Skeletal muscle satellite cell (primary cell): ENCODE measurements around the gene ITGA11.

ENCODE experiments used
- H3K27me3 ChIP-seq: 2 replicates; pipeline ENCODE4 v1.7.0; 2013; ENCODE audit warnings: low read length; ENCODE audit not compliant: control insufficient read depth, insufficient read depth
- H3K36me3 ChIP-seq: 2 replicates; pipeline ENCODE4 v1.7.0; 2013; ENCODE audit warnings: mild to moderate bottlenecking, control low read depth, low read length; ENCODE audit not compliant: insufficient read depth
- H3K4me1 ChIP-seq: 2 replicates; pipeline ENCODE4 v1.7.0; 2013; ENCODE audit warnings: low read length; ENCODE audit not compliant: control insufficient read depth, insufficient read depth
- H3K4me2 ChIP-seq: 2 replicates; pipeline ENCODE4 v1.7.0; 2013; ENCODE audit warnings: mild to moderate bottlenecking, low read length
- H3K4me3 ChIP-seq: 2 replicates; pipeline ENCODE4 v1.7.0; 2013; ENCODE audit warnings: low read length
- H3K9ac ChIP-seq: 2 replicates; pipeline ENCODE4 v1.7.0; 2013; ENCODE audit warnings: mild to moderate bottlenecking, low read depth, low read length, moderate library complexity
- H3K9me3 ChIP-seq: replicated peaks from 2 replicates; pipeline ENCODE4 v1.7.0; 2013; ENCODE audit warnings: mild to moderate bottlenecking, control low read depth, low read length

ITGA11 gene

GRCh38 chr15:68340726-68341671 lies 91.0 kb downstream of the ITGA11 start:
- Histone ChIP-seq H3K4me3 (no peak overlapping the region), H3K36me3 (no peaks in the 10 kb centered on the region), H3K4me1 (peaks cover 37% of the 10 kb centered on the region), H3K9ac (peak overlapping the region; percentile 29), H3K4me2 (peak overlapping the region; percentile 33), H3K27me3 (no peaks in the 10 kb centered on the region), H3K9me3 (no peaks in the 10 kb centered on the region)

- peaks cover 52% of the 10 kb centered on the region for H3K4me1 ChIP-seq
- H3K36me3 ChIP-seq, result no peaks in the 10 kb centered on the region
- no peaks in the 10 kb centered on the region for H3K27me3 ChIP-seq
Observed at GRCh38 chr15:68339481-68339880, 92.5 kb downstream of the ITGA11 start.

GRCh38 chr15:68337826-68338225 lies 94.1 kb downstream of the ITGA11 start:
- H3K4me1 ChIP-seq, result peaks cover 64% of the 10 kb centered on the region
- no peak overlapping the region for H3K4me2 ChIP-seq
- no peaks in the 10 kb centered on the region for H3K27me3 ChIP-seq
- no peak overlapping the region for H3K9ac ChIP-seq
- no peaks in the 10 kb centered on the region for H3K9me3 ChIP-seq
- H3K4me3 ChIP-seq, result no peak overlapping the region
- H3K36me3 ChIP-seq, result no peaks in the 10 kb centered on the region

More at GRCh38 chr15:68339481-68339880, 92.5 kb downstream of the ITGA11 start:
- no peak overlapping the region for H3K4me2 ChIP-seq
- H3K9ac ChIP-seq, result no peak overlapping the region
- no peak overlapping the region for H3K4me3 ChIP-seq
- H3K9me3 ChIP-seq, result no peaks in the 10 kb centered on the region

GRCh38 chr15:68336516-68336915 lies 95.4 kb downstream of the ITGA11 start:
- no peak overlapping the region for H3K4me3 ChIP-seq
- H3K9ac ChIP-seq, result no peak overlapping the region
- no peaks in the 10 kb centered on the region for H3K36me3 ChIP-seq
- H3K4me1 ChIP-seq, result peaks cover 51% of the 10 kb centered on the region
- no peaks in the 10 kb centered on the region for H3K9me3 ChIP-seq
- no peaks in the 10 kb centered on the region for H3K27me3 ChIP-seq
- no peak overlapping the region for H3K4me2 ChIP-seq

GRCh38 chr15:68335655-68336054 lies 96.3 kb downstream of the ITGA11 start:
- peaks cover 42% of the 10 kb centered on the region for H3K4me1 ChIP-seq
- H3K36me3 ChIP-seq, result no peaks in the 10 kb centered on the region
- no peak overlapping the region for H3K9ac ChIP-seq
- H3K9me3 ChIP-seq, result no peaks in the 10 kb centered on the region
- H3K27me3 ChIP-seq, result peaks cover 2% of the 10 kb centered on the region
- H3K4me3 ChIP-seq, result no peak overlapping the region
- no peak overlapping the region for H3K4me2 ChIP-seq

- H3K36me3 ChIP-seq, result no peaks in the 10 kb centered on the region
- H3K9ac ChIP-seq, result peak overlapping the region; percentile 62
- no peaks in the 10 kb centered on the region for H3K9me3 ChIP-seq
- H3K4me2 ChIP-seq, result peak overlapping the region; percentile 31
- no peak overlapping the region for H3K4me3 ChIP-seq
- H3K4me1 ChIP-seq, result peaks cover 38% of the 10 kb centered on the region
- peaks cover 2% of the 10 kb centered on the region for H3K27me3 ChIP-seq
Observed at GRCh38 chr15:68335251-68335650, 96.7 kb downstream of the ITGA11 start.

GRCh38 chr15:68334661-68335124 lies 97.3 kb downstream of the ITGA11 start:
- Histone ChIP-seq H3K4me1 (peaks cover 38% of the 10 kb centered on the region), H3K4me2 (peak overlapping the region; percentile 31), H3K36me3 (no peaks in the 10 kb centered on the region), H3K4me3 (no peak overlapping the region), H3K27me3 (peaks cover 2% of the 10 kb centered on the region), H3K9ac (peak overlapping the region; percentile 62), H3K9me3 (no peaks in the 10 kb centered on the region)

GRCh38 chr15:68333775-68334470 lies 98.0 kb downstream of the ITGA11 start:
- no peaks in the 10 kb centered on the region for H3K9me3 ChIP-seq
- no peak overlapping the region for H3K4me2 ChIP-seq
- peak overlapping the region; percentile 62 for H3K9ac ChIP-seq
- H3K36me3 ChIP-seq, result no peaks in the 10 kb centered on the region
- H3K4me3 ChIP-seq, result peak overlapping the region; percentile 9
- H3K4me1 ChIP-seq, result peaks cover 38% of the 10 kb centered on the region
- H3K27me3 ChIP-seq, result peaks cover 2% of the 10 kb centered on the region

- H3K4me1 ChIP-seq, result peaks cover 30% of the 10 kb centered on the region
- peaks cover 2% of the 10 kb centered on the region for H3K27me3 ChIP-seq
- no peaks in the 10 kb centered on the region for H3K36me3 ChIP-seq
- no peak overlapping the region for H3K9ac ChIP-seq
- no peak overlapping the region for H3K4me2 ChIP-seq
- no peaks in the 10 kb centered on the region for H3K9me3 ChIP-seq
- H3K4me3 ChIP-seq, result no peak overlapping the region
Observed at GRCh38 chr15:68332266-68332665, 99.7 kb downstream of the ITGA11 start.

- peaks cover 2% of the 10 kb centered on the region for H3K27me3 ChIP-seq
- H3K9ac ChIP-seq, result no peak overlapping the region
- no peak overlapping the region for H3K4me3 ChIP-seq
- H3K36me3 ChIP-seq, result peaks cover 5% of the 10 kb centered on the region
- H3K4me2 ChIP-seq, result no peak overlapping the region
- H3K9me3 ChIP-seq, result no peaks in the 10 kb centered on the region
- H3K4me1 ChIP-seq, result peaks cover 26% of the 10 kb centered on the region
Observed at GRCh38 chr15:68330901-68331300, 101.1 kb downstream of the ITGA11 start.

- peaks cover 5% of the 10 kb centered on the region for H3K36me3 ChIP-seq
Observed at GRCh38 chr15:68330416-68330815, 101.5 kb downstream of the ITGA11 start.

More at GRCh38 chr15:68330416-68330815, 101.5 kb downstream of the ITGA11 start:
- Histone ChIP-seq H3K9ac (no peak overlapping the region), H3K4me3 (no peak overlapping the region), H3K4me1 (peaks cover 21% of the 10 kb centered on the region), H3K27me3 (peaks cover 2% of the 10 kb centered on the region), H3K9me3 (no peaks in the 10 kb centered on the region), H3K4me2 (no peak overlapping the region)
